ENCODE measurements around the gene MLF2. TPM values are rescaled to one million over a fixed set of nuclear protein-coding genes. Genes with fewer than 3 reads are reported as not detected.

MLF2 gene
- total RNA-seq, 4 donors from 2014 or later = 105 to 181 (median 165) TPM

- DNase-seq (no peak), ATAC-seq (no peak)
- Histone ChIP-seq H3K27me3 (no peaks in the 10 kb centered on the region), H3K4me1 (no peaks in the 10 kb centered on the region), H3K27ac (no peak overlapping the region), H3K36me3 (no peaks in the 10 kb centered on the region), H3K9me3 (no peaks in the 10 kb centered on the region), H3K4me3 (no peak overlapping the region)
- TF ChIP-seq CTCF (IDR thresholded peaks at IDR 0.05 in 4 of 5, conservative IDR thresholded peaks at IDR 0.05 in 1 of 5) (no peak), POLR2A (IDR thresholded peaks at IDR 0.05) (no peak)
- in situ Hi-C loops (cut with MboI; ENCODE audit: low sequenced_read_pairs in 4 of 4) = no loop called here
- intact Hi-C loops (cut with DNase I; ENCODE audit: low total_unique reads) = no loop called here
Measured at GRCh38 chr12:6786416-6787094, 33.6 kb upstream of the MLF2 start.

- intact Hi-C loops (cut with DNase I; ENCODE audit: low total_unique reads) = no loop called here
Measured at GRCh38 chr12:6784761-6785160, 31.8 kb upstream of the MLF2 start.

GRCh38 chr12:6784296-6784695 is 31.4 kb upstream of the MLF2 start:
- TF ChIP-seq POLR2A (IDR thresholded peaks at IDR 0.05) (no peak), CTCF (IDR thresholded peaks at IDR 0.05 in 4 of 5, conservative IDR thresholded peaks at IDR 0.05 in 1 of 5) (no peak)
- Histone ChIP-seq H3K4me1 (no peaks in the 10 kb centered on the region), H3K4me3 (no peak overlapping the region), H3K36me3 (no peaks in the 10 kb centered on the region), H3K9me3 (no peaks in the 10 kb centered on the region), H3K27ac (no peak overlapping the region), H3K27me3 (no peaks in the 10 kb centered on the region)
- DNase-seq (no peak), ATAC-seq (no peak)
- in situ Hi-C loops (cut with MboI; ENCODE audit: low sequenced_read_pairs in 4 of 4) = loop anchor here in 2 of 4 donors (5.0 kb wide), 2 partner anchors 42 to 47 kb away; no protein-coding TSS in a partner anchor
- intact Hi-C loops (cut with DNase I; ENCODE audit: low total_unique reads) = no loop called here

More at GRCh38 chr12:6784761-6785160, 31.8 kb upstream of the MLF2 start:
- Histone ChIP-seq H3K27ac (no peak overlapping the region), H3K36me3 (no peaks in the 10 kb centered on the region), H3K9me3 (no peaks in the 10 kb centered on the region), H3K4me1 (no peaks in the 10 kb centered on the region), H3K4me3 (no peak overlapping the region), H3K27me3 (no peaks in the 10 kb centered on the region)
- DNase-seq (no peak), ATAC-seq (no peak)
- TF ChIP-seq CTCF (IDR thresholded peaks at IDR 0.05 in 4 of 5, conservative IDR thresholded peaks at IDR 0.05 in 1 of 5) (no peak), POLR2A (IDR thresholded peaks at IDR 0.05) (no peak)
- in situ Hi-C loops (cut with MboI; ENCODE audit: low sequenced_read_pairs in 4 of 4) = loop anchor here in 2 of 4 donors (5.0 kb wide), 2 partner anchors 42 to 47 kb away; no protein-coding TSS in a partner anchor

GRCh38 chr12:6783828-6784227 is 30.9 kb upstream of the MLF2 start:
- intact Hi-C loops (cut with DNase I; ENCODE audit: low total_unique reads) = no loop called here
- peaks cover 0 to 3% of the 10 kb centered on the region in 2 donors for H3K4me1 ChIP-seq
- ATAC-seq = no peak

More at GRCh38 chr12:6783828-6784227, 30.9 kb upstream of the MLF2 start:
- Histone ChIP-seq H3K27ac (no peak overlapping the region), H3K36me3 (no peaks in the 10 kb centered on the region), H3K4me3 (no peak overlapping the region), H3K27me3 (no peaks in the 10 kb centered on the region), H3K9me3 (no peaks in the 10 kb centered on the region)
- TF ChIP-seq CTCF (IDR thresholded peaks at IDR 0.05 in 4 of 5, conservative IDR thresholded peaks at IDR 0.05 in 1 of 5) (no peak), POLR2A (IDR thresholded peaks at IDR 0.05) (no peak)
- in situ Hi-C loops (cut with MboI; ENCODE audit: low sequenced_read_pairs in 4 of 4) = loop anchor here in 2 of 4 donors (5.0 kb wide), 2 partner anchors 42 to 47 kb away; no protein-coding TSS in a partner anchor
- DNase-seq = no peak

Measured in gastrocnemius medialis (tissue), 4 donors.